Testis (tissue), 3 donors: ENCODE data around the gene PHF2. TPM values are rescaled to one million over a fixed set of nuclear protein-coding genes. Genes with fewer than 3 reads are reported as not detected.

Experiments
- DNase-seq: peaks from one replicate; pipeline ENCODE4 v3.0.0-alpha.2; 2019
- H3K27ac ChIP-seq, 2 donors: fragments of 200-600 bp; sonication (generic); one replicate each; pipeline ENCODE4 v1.5.1; 2019
- H3K27me3 ChIP-seq: fragments of 200-600 bp; sonication (generic); one replicate; pipeline ENCODE4 v1.5.1; 2019
- H3K36me3 ChIP-seq: fragments of 200-600 bp; sonication (generic); one replicate; pipeline ENCODE4 v1.5.1; 2017; ENCODE audit warnings: low read depth; ENCODE audit errors: missing control alignments
- H3K4me1 ChIP-seq: fragments of 200-600 bp; sonication (generic); one replicate; pipeline ENCODE4 v1.5.1; 2019
- H3K4me3 ChIP-seq, 2 donors: fragments of 200-600 bp; sonication (generic); one replicate each; pipeline ENCODE4 v1.5.1; 2017 to 2019
- H3K9me3 ChIP-seq: fragments of 200-600 bp; sonication (generic); one replicate; pipeline ENCODE4 v1.5.1; 2017
- CTCF ChIP-seq, 3 experiments: fragments of 450-650 bp in 2 of 3; fragments of 200-600 bp in 1 of 3; sonication (generic) in 1 of 3; IDR thresholded peaks; one replicate each; pipeline ENCODE4 v1.5.1; 2016 to 2019; ENCODE audit warnings: antibody characterized with exemption in 3 of 3, mild to moderate bottlenecking in 2 of 3, moderate library complexity in 1 of 3
- POLR2A ChIP-seq: fragments of 450-650 bp; IDR thresholded peaks from one replicate; pipeline ENCODE4 v1.6.1; 2017; ENCODE audit warnings: antibody characterized with exemption, mild to moderate bottlenecking, moderate library complexity
- WGBS, 2 donors: methylation state at CpG; one replicate each; pipeline ENCODE4 v1.1.5; 2018; 5-methylcytosine and 5-hydroxymethylcytosine counted together
- intact Hi-C: fragments of 100-400 bp; cut with DNase I; formaldehyde crosslinking; loops from one replicate; pipeline ENCODE4 v1.15.1; 2023; ENCODE audit warnings: low total_unique reads
- polyA plus RNA-seq: library from polyadenylated mRNA; stranded (reverse); fragments of 350-450 nt; fragmentation: Illumina TruSeq; extraction: RNeasy Lipid Tissue Mini Kit (QIAGEN cat#74804); gene quantifications from one replicate; pipeline ENCODE4 v1.2.3, GENCODE V29; 2014; ENCODE audit warnings: low read depth, low replicate concordance; ENCODE audit not compliant: insufficient read depth
- total RNA-seq, 2 donors: library from RNA; depleted of rRNA; stranded (reverse); fragments of >200 nt; gene quantifications; one replicate each; pipeline ENCODE4 v1.2.3, GENCODE V29; 2016

PHF2 gene
- total and polyA plus RNA-seq, 3 donors from 2014 or later: 19.6 to 22.1 (median 20.6) TPM

DNA sequence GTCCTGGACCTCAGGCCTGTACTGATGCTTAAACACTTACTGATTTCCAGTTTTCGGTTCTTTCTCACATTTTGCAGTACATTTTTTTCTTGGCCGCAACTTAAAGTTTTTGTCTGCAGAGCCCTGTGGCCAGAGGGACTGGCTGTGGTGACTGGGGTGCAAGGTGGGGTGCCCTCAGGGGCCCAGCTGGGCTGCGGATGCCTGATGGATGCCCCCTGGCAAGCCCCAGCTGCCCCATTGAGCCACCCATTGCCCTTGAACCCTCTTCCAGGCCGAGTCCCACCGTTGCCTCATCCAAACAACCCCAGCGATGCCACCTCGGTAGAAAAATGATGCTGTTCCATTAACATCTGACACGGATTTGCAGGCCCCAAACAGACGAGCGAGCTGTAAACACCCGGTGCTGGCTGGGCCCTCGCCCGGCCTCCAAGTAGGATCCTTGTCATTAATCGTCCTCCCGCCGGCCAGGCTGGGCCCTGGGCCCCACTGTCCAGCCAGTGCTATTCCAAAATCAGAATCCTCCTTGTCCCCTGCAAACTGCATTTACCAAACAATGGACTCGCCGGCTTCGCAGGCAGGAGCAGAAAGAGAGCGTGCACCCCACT is 107.9 kb downstream of the PHF2 start:
- Histone ChIP-seq H3K4me3 (no peak overlapping the region), H3K9me3 (no peaks in the 10 kb centered on the region), H3K27me3 (no peaks in the 10 kb centered on the region), H3K27ac (no peak overlapping the region), H3K36me3 (no peaks in the 10 kb centered on the region), H3K4me1 (no peaks in the 10 kb centered on the region)
- TF ChIP-seq CTCF (IDR thresholded peaks at IDR 0.05): no peak
- no peak for TF ChIP-seq POLR2A
- 87 to 89% methylated on average over 18 to 20 of the region's 20 CpGs for WGBS, 2 donors
- DNase-seq: no peak
- intact Hi-C loops: loop anchor here (5.0 kb wide), 1 partner anchor 278 kb away; no protein-coding TSS in a partner anchor

DNA sequence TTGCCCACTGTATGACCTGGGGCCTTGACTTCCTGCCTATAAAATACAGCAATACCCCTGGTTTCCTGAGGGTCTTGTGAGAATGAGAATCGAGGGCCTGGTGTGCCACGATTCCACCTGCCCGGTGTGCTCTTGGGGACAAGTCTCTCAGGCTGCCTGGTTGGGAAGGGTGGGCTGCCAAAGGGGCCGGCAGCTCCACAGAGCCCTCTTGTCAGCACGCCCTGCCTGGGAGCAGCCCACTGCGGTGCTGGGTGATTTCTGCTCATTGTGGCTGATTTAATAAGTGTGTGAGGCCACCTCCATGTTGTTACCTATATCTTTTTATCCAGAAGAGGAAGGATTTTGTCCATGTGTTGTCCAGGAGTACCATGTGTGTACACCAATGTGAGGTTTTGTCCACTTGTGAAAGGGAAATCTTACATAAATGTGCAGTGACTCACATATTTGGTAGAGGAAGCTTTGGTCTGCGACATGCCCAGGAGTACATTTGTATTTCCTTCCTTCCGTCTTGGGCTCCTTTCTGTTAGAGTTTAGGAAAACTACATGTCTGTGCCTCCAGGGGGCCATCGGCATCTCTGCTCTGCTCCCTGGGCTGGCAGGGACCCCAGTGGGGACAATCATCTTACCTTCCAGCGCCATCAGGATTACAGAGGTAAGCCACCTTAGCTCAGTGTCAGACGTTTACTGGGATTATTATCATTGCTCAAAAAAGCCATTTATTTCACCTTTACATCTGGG is 108.6 kb downstream of the PHF2 start:
- TF ChIP-seq POLR2A (no peak), CTCF (IDR thresholded peaks at IDR 0.05) (no peak)
- Histone ChIP-seq H3K27me3 (no peaks in the 10 kb centered on the region), H3K36me3 (no peaks in the 10 kb centered on the region), H3K27ac (no peak overlapping the region), H3K4me1 (no peaks in the 10 kb centered on the region), H3K4me3 (no peak overlapping the region), H3K9me3 (no peaks in the 10 kb centered on the region)
- peak; percentile 8 for DNase-seq
- 60 to 72% methylated on average over 11 of the region's 11 CpGs for WGBS, 2 donors
- intact Hi-C loops: loop anchor here (5.0 kb wide), 1 partner anchor 277 kb away; no protein-coding TSS in a partner anchor

DNA sequence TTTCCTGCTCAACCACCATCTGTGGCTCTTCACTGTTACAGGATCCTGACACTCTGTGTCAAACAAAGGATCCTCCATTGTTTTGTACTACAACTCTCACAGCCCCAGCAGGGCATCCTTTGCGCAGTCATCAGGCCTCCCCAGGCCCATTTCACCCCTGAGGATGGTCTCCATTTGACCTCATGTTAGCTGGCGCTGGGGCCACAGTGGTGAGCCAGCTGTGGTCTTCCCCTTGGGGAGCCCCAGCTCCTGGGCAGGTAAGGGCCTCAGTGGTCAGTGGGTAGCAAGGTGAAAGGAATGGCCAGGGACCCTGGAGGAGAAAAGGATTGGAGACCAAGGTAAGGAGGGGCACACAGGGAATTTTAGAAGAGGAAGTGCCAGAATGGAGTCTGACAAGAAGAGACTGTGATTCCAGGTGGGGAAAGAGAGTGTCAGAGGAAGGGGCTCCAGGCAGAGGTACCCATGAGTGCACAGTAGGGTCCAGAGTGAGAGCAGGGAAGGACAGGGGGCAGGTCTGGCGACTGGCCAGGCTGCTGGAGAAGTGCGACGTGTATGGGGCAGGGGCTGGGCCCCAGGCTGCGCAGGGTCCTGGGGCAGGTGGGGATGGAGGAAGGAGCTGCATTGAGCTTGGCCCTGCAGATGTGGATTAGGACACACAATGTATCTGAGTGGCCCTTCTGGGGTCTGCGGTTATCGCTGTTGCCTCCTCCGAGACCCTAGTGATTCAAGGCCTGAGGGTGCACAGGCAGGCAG is 109.9 kb downstream of the PHF2 start:
- 91 to 96% methylated on average over 6 to 9 of the region's 9 CpGs for WGBS, 2 donors
- peak; percentile 4 for DNase-seq
- H3K36me3 ChIP-seq: no peaks in the 10 kb centered on the region
- no peaks in the 10 kb centered on the region for H3K9me3 ChIP-seq
- intact Hi-C loops: no loop called here
- TF ChIP-seq CTCF (IDR thresholded peaks at IDR 0.05) (no peak), POLR2A (no peak)
- no peaks in the 10 kb centered on the region for H3K4me1 ChIP-seq
- no peak overlapping the region for H3K27ac ChIP-seq
- no peaks in the 10 kb centered on the region for H3K27me3 ChIP-seq
- no peak overlapping the region for H3K4me3 ChIP-seq

DNA sequence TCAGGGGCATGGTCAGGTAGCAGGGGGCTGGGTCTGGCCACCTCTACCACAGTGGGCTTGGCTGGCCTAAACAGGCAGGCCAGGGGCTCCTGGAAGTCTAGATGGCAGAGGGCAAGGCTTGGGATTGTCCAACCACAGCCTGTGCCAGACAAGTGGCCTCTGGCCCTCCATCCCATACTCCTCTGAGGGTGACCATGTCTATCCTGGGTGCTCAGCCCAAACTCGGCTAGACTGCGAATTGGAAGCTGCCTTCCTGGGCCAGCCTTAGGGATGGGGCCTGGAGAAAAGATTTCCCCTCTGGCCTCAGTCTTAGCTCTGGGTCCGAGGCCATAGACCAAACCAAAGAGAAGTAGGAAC is 110.5 kb downstream of the PHF2 start:
- H3K9me3 ChIP-seq: no peaks in the 10 kb centered on the region
- TF ChIP-seq POLR2A (no peak), CTCF (IDR thresholded peaks at IDR 0.05) (no peak)
- H3K27ac ChIP-seq: no peak overlapping the region
- H3K27me3 ChIP-seq: no peaks in the 10 kb centered on the region
- H3K4me1 ChIP-seq: no peaks in the 10 kb centered on the region
- 97 to 100% methylated on average over 3 of the region's 3 CpGs for WGBS, 2 donors
- H3K4me3 ChIP-seq: no peak overlapping the region
- DNase-seq: no peak
- no peaks in the 10 kb centered on the region for H3K36me3 ChIP-seq
- intact Hi-C loops: no loop called here
